ENCODE measurements around the gene ATP6AP2. TPM values are rescaled to one million over a fixed set of nuclear protein-coding genes. Genes with fewer than 3 reads are reported as not detected.

The ATP6AP2 gene
- total RNA-seq (2014; rRNA removed; shearing (Covaris generic)): 44.7 and 47.3 TPM in 2 replicates

- Histone ChIP-seq H3K4me1 (no peaks in the 10 kb centered on the region), H3K36me3 (no peaks in the 10 kb centered on the region), H3K27ac (peak within 1 kb of the TSS; percentile 30), H3K27me3 (no peaks in the 10 kb centered on the region), H3K9me3 (replicated peaks) (no peaks in the 10 kb centered on the region), H3K4me3 (peak within 1 kb of the TSS; percentile 70)
- peak; percentile 90 to 91 for DNase-seq
Measured at GRCh38 chrX:40580537-40581335, at the start of gene ATP6AP2. ATP6AP2 (plus strand) TSS chrX:40580970; CDS start chrX:40581066, 96 bp downstream.

- Histone ChIP-seq H3K27ac (peak overlapping the region; percentile 95), H3K4me1 (peaks cover 13% of the 10 kb centered on the region; the same call in 1 of the 2 replicates), H3K4me3 (peak overlapping the region; percentile 23), H3K9me3 (replicated peaks) (no peaks in the 10 kb centered on the region), H3K27me3 (no peaks in the 10 kb centered on the region), H3K36me3 (no peaks in the 10 kb centered on the region)
- DNase-seq: peak; percentile 84 to 89
Measured at GRCh38 chrX:40531056-40531826, 49.5 kb upstream of the ATP6AP2 start.

- H3K4me1 ChIP-seq: peaks cover 3% of the 10 kb centered on the region; the same call in 1 of the 2 replicates
- DNase-seq: no peak
- no peaks in the 10 kb centered on the region for H3K36me3 ChIP-seq
- no peaks in the 10 kb centered on the region for H3K9me3 ChIP-seq (replicated peaks)
- H3K27ac ChIP-seq: no peak overlapping the region
- H3K27me3 ChIP-seq: no peaks in the 10 kb centered on the region
- H3K4me3 ChIP-seq: no peak overlapping the region
Measured at GRCh38 chrX:40537310-40537709, 43.5 kb upstream of the ATP6AP2 start.

GRCh38 chrX:40538406-40538805 lies 42.4 kb upstream of the ATP6AP2 start:
- Histone ChIP-seq H3K27ac (peak overlapping the region; percentile 87; the same call in 1 of the 2 replicates), H3K4me1 (peaks cover 3% of the 10 kb centered on the region; the same call in 1 of the 2 replicates), H3K4me3 (peak overlapping the region; percentile 46), H3K36me3 (no peaks in the 10 kb centered on the region), H3K27me3 (no peaks in the 10 kb centered on the region), H3K9me3 (replicated peaks) (no peaks in the 10 kb centered on the region)
- no peak for DNase-seq

GRCh38 chrX:40539214-40540142 lies 41.3 kb upstream of the ATP6AP2 start:
- Histone ChIP-seq H3K27me3 (no peaks in the 10 kb centered on the region), H3K4me1 (peaks cover 5% of the 10 kb centered on the region; the same call in 1 of the 2 replicates), H3K4me3 (peak overlapping the region; percentile 46), H3K27ac (peak overlapping the region; percentile 87), H3K36me3 (no peaks in the 10 kb centered on the region), H3K9me3 (replicated peaks) (no peaks in the 10 kb centered on the region)
- DNase-seq: peak; percentile 79 to 83

GRCh38 chrX:40542208-40542607 lies 38.6 kb upstream of the ATP6AP2 start:
- H3K36me3 ChIP-seq: no peaks in the 10 kb centered on the region
- no peak for DNase-seq
- H3K27ac ChIP-seq: no peak overlapping the region
- no peaks in the 10 kb centered on the region for H3K9me3 ChIP-seq (replicated peaks)
- no peaks in the 10 kb centered on the region for H3K27me3 ChIP-seq
- H3K4me1 ChIP-seq: peaks cover 8% of the 10 kb centered on the region; the same call in 1 of the 2 replicates
- no peak overlapping the region for H3K4me3 ChIP-seq

- Histone ChIP-seq H3K27ac (no peak overlapping the region), H3K27me3 (no peaks in the 10 kb centered on the region), H3K36me3 (no peaks in the 10 kb centered on the region), H3K9me3 (replicated peaks) (no peaks in the 10 kb centered on the region), H3K4me1 (peaks cover 8% of the 10 kb centered on the region; the same call in 1 of the 2 replicates), H3K4me3 (no peak overlapping the region)
- DNase-seq: no peak
Measured at GRCh38 chrX:40542972-40543371, 37.8 kb upstream of the ATP6AP2 start.

- H3K27me3 ChIP-seq: no peaks in the 10 kb centered on the region
- H3K9me3 ChIP-seq (replicated peaks): no peaks in the 10 kb centered on the region
- peaks cover 8% of the 10 kb centered on the region; the same call in 1 of the 2 replicates for H3K4me1 ChIP-seq
- no peak overlapping the region for H3K27ac ChIP-seq
- H3K4me3 ChIP-seq: no peak overlapping the region; the same call in 1 of the 2 replicates
- H3K36me3 ChIP-seq: no peaks in the 10 kb centered on the region
- peak; percentile 12 to 74 for DNase-seq
Measured at GRCh38 chrX:40543661-40544328, 37.0 kb upstream of the ATP6AP2 start.

GRCh38 chrX:40544343-40545266 lies 36.2 kb upstream of the ATP6AP2 start:
- H3K4me3 ChIP-seq: no peak overlapping the region
- H3K9me3 ChIP-seq (replicated peaks): no peaks in the 10 kb centered on the region
- peaks cover 8% of the 10 kb centered on the region; the same call in 1 of the 2 replicates for H3K4me1 ChIP-seq
- no peak overlapping the region for H3K27ac ChIP-seq
- no peaks in the 10 kb centered on the region for H3K36me3 ChIP-seq
- H3K27me3 ChIP-seq: no peaks in the 10 kb centered on the region
- DNase-seq: no peak

GRCh38 chrX:40546870-40547269 lies 33.9 kb upstream of the ATP6AP2 start:
- DNase-seq: no peak

GRCh38 chrX:40550066-40550465 lies 30.7 kb upstream of the ATP6AP2 start:
- peak; percentile 66 to 71 for DNase-seq
- peaks cover 2% of the 10 kb centered on the region; the same call in 1 of the 2 replicates for H3K4me1 ChIP-seq
- no peaks in the 10 kb centered on the region for H3K36me3 ChIP-seq
- H3K27ac ChIP-seq: no peak overlapping the region
- no peaks in the 10 kb centered on the region for H3K9me3 ChIP-seq (replicated peaks)
- no peaks in the 10 kb centered on the region for H3K27me3 ChIP-seq
- H3K4me3 ChIP-seq: no peak overlapping the region

More at GRCh38 chrX:40546870-40547269, 33.9 kb upstream of the ATP6AP2 start:
- H3K36me3 ChIP-seq: no peaks in the 10 kb centered on the region
- H3K9me3 ChIP-seq (replicated peaks): no peaks in the 10 kb centered on the region
- no peak overlapping the region for H3K27ac ChIP-seq
- no peaks in the 10 kb centered on the region for H3K27me3 ChIP-seq
- peaks cover 7% of the 10 kb centered on the region for H3K4me1 ChIP-seq
- no peak overlapping the region for H3K4me3 ChIP-seq

GRCh38 chrX:40552768-40553167 lies 28.0 kb upstream of the ATP6AP2 start:
- peak in 1 of 2 experiments; percentile 28 for DNase-seq
- Histone ChIP-seq H3K27me3 (no peaks in the 10 kb centered on the region), H3K27ac (no peak overlapping the region)

GRCh38 chrX:40558590-40558989 lies 22.2 kb upstream of the ATP6AP2 start:
- H3K4me1 ChIP-seq: no peaks in the 10 kb centered on the region
- H3K4me3 ChIP-seq: no peak overlapping the region
- no peaks in the 10 kb centered on the region for H3K27me3 ChIP-seq
- no peak for DNase-seq
- H3K27ac ChIP-seq: no peak overlapping the region
- H3K9me3 ChIP-seq (replicated peaks): no peaks in the 10 kb centered on the region
- no peaks in the 10 kb centered on the region for H3K36me3 ChIP-seq

More at GRCh38 chrX:40552768-40553167, 28.0 kb upstream of the ATP6AP2 start:
- H3K36me3 ChIP-seq: no peaks in the 10 kb centered on the region
- no peaks in the 10 kb centered on the region for H3K9me3 ChIP-seq (replicated peaks)
- no peak overlapping the region for H3K4me3 ChIP-seq
- peaks cover 2% of the 10 kb centered on the region; the same call in 1 of the 2 replicates for H3K4me1 ChIP-seq
